KOPT-K1 (cell line): ENCODE results near the gene ANAPC15.

Source experiments
- H3K27ac ChIP-seq: fragments of 200-600 bp; sonication (generic); 2 replicates; pipeline ENCODE4 v1.5.1; 2016; ENCODE audit warnings: antibody characterized with exemption, mild to moderate bottlenecking, low read depth, low read length; ENCODE audit not compliant: poor library complexity, severe bottlenecking
- H3K36me3 ChIP-seq: fragments of 200-600 bp; sonication (generic); 2 replicates; pipeline ENCODE4 v1.5.1; 2017; ENCODE audit warnings: antibody characterized with exemption, mild to moderate bottlenecking, low read length, moderate library complexity; ENCODE audit not compliant: insufficient read depth
- H3K9me3 ChIP-seq: fragments of 200-600 bp; sonication (generic); 2 replicates; pipeline ENCODE4 v1.5.1; 2017; ENCODE audit warnings: antibody characterized with exemption, low read length, mild to moderate bottlenecking; ENCODE audit not compliant: insufficient read depth, poor library complexity, severe bottlenecking

The ANAPC15 gene

GRCh38 chr11:72084076-72084475 lies 28.4 kb downstream of the ANAPC15 start:
- H3K27ac ChIP-seq: no peak overlapping the region
- no peaks in the 10 kb centered on the region for H3K9me3 ChIP-seq

GRCh38 chr11:72083414-72083813 lies 29.1 kb downstream of the ANAPC15 start:
- no peaks in the 10 kb centered on the region for H3K9me3 ChIP-seq
- no peak overlapping the region for H3K27ac ChIP-seq
- peaks cover 6% of the 10 kb centered on the region; the same call in 1 of the 2 replicates for H3K36me3 ChIP-seq

More at GRCh38 chr11:72084076-72084475, 28.4 kb downstream of the ANAPC15 start:
- H3K36me3 ChIP-seq: peaks cover 13% of the 10 kb centered on the region

GRCh38 chr11:72081821-72082453 lies 30.6 kb downstream of the ANAPC15 start:
- no peak overlapping the region for H3K27ac ChIP-seq
- no peaks in the 10 kb centered on the region; the same call in 1 of the 2 replicates for H3K36me3 ChIP-seq
- H3K9me3 ChIP-seq: no peaks in the 10 kb centered on the region

DNA sequence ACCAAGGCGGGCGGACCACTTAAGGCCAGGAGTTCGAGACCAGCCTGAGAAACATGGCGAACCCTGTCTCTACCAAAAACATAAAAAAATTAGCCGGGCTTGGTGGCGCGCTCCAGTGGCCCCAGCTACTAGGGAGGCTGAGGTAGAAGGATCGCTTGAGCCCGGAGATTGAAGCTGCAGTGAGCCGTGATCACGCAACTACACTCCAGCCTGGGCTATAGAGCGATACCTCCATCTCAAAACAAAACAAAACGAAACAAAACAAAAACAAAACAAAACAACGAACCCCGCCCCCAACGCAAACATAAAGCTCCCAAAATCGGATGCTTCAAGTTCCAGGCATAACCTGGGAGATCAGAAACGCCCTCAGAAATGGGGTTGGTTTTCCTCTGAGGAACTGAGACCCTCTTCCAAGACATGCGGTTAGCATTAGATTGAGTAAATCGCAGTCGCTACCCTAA lies 31.3 kb downstream of the ANAPC15 start:
- H3K36me3 ChIP-seq: peaks cover 7% of the 10 kb centered on the region
- no peaks in the 10 kb centered on the region for H3K9me3 ChIP-seq
- peak overlapping the region; percentile 82 for H3K27ac ChIP-seq

- Histone ChIP-seq H3K9me3 (no peaks in the 10 kb centered on the region), H3K36me3 (peaks cover 13% of the 10 kb centered on the region), H3K27ac (peak within 1 kb of the TSS; percentile 82)
These were observed 31.9 kb downstream of the ANAPC15 start, which contains the start of the genes LRRC51 and NUMA1 for GRCh38 chr11:72080326-72081183. TSS of gene LRRC51 (plus strand) at chr11:72080850. CDS start at chr11:72089084, 8,234 bp downstream. TSS of gene NUMA1 (minus strand) at chr11:72080542. CDS start at chr11:72035943, 44,599 bp downstream.

- Histone ChIP-seq H3K9me3 (no peaks in the 10 kb centered on the region), H3K27ac (peak overlapping the region; percentile 82), H3K36me3 (peaks cover 19% of the 10 kb centered on the region)
These were observed 32.6 kb downstream of the ANAPC15 start for GRCh38 chr11:72079819-72080325.

DNA sequence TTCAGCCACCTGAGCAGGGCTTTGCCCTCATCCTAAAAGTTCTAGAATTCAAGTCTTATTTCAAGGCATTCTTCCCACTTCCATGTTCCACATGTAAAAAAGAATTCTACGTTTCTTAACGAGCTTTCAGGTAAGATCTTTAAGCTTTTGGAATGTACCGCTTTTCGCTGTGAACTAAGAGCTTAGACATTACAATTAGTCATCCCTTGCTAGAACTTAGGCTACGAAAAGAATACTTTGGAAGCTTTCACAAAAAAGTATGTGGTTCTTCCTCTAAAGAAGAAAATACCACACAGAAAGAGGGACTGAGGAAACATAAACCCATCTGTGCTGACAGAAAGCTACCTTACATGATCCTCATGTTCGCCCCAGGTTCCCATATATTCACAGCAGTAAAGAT lies 34.0 kb downstream of the ANAPC15 start:
- Histone ChIP-seq H3K36me3 (peaks cover 31% of the 10 kb centered on the region), H3K9me3 (no peaks in the 10 kb centered on the region), H3K27ac (peak overlapping the region; percentile 82)

- no peak overlapping the region for H3K27ac ChIP-seq
- no peaks in the 10 kb centered on the region for H3K9me3 ChIP-seq
- peaks cover 36% of the 10 kb centered on the region for H3K36me3 ChIP-seq
These were observed 36.7 kb downstream of the ANAPC15 start for GRCh38 chr11:72075756-72076155.

- Histone ChIP-seq H3K27ac (no peak overlapping the region), H3K9me3 (no peaks in the 10 kb centered on the region), H3K36me3 (peaks cover 41% of the 10 kb centered on the region)
These were observed 37.4 kb downstream of the ANAPC15 start for GRCh38 chr11:72075109-72075508.

- Histone ChIP-seq H3K9me3 (no peaks in the 10 kb centered on the region), H3K27ac (no peak overlapping the region), H3K36me3 (peaks cover 66% of the 10 kb centered on the region)
These were observed 40.1 kb downstream of the ANAPC15 start for GRCh38 chr11:72072348-72072747.

DNA sequence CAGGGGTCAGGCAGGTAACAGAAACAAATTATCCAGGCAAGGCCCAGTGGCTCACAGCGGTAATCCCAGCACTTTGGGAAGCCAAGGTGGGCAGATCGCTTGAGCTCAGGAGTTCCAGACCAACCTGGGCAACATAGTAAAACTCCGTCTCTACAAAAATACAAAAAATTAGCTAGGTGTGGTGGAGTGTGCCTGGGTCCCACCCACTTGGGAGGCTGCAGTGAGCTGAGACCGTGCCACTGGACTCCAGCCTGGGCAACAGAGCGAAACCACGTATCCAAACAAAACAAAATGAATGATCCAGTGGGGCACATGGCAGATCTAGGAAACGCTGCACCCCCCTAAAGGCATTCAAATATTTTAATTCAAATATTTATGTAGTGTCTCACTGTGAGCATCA lies 42.0 kb downstream of the ANAPC15 start:
- Histone ChIP-seq H3K36me3 (peaks cover 71% of the 10 kb centered on the region), H3K27ac (no peak overlapping the region), H3K9me3 (no peaks in the 10 kb centered on the region)

- no peak overlapping the region for H3K27ac ChIP-seq
These were observed 42.7 kb downstream of the ANAPC15 start for GRCh38 chr11:72069787-72070251.

GRCh38 chr11:72069200-72069599 lies 43.3 kb downstream of the ANAPC15 start:
- Histone ChIP-seq H3K9me3 (no peaks in the 10 kb centered on the region), H3K27ac (no peak overlapping the region), H3K36me3 (peaks cover 72% of the 10 kb centered on the region)

More at GRCh38 chr11:72069787-72070251, 42.7 kb downstream of the ANAPC15 start:
- peaks cover 71% of the 10 kb centered on the region for H3K36me3 ChIP-seq
- no peaks in the 10 kb centered on the region for H3K9me3 ChIP-seq

GRCh38 chr11:72067676-72068075 lies 44.8 kb downstream of the ANAPC15 start:
- Histone ChIP-seq H3K27ac (no peak overlapping the region), H3K9me3 (no peaks in the 10 kb centered on the region), H3K36me3 (peaks cover 75% of the 10 kb centered on the region)

GRCh38 chr11:72067266-72067665 lies 45.2 kb downstream of the ANAPC15 start:
- Histone ChIP-seq H3K27ac (no peak overlapping the region), H3K9me3 (no peaks in the 10 kb centered on the region), H3K36me3 (peaks cover 79% of the 10 kb centered on the region)
